ENCODE results near the gene PIM3. TPM values are rescaled to one million over a fixed set of nuclear protein-coding genes. Genes with fewer than 3 reads are reported as not detected.

The PIM3 gene
- total RNA-seq, 1 experiment from 2014 or later, result 58.2 TPM

DNA sequence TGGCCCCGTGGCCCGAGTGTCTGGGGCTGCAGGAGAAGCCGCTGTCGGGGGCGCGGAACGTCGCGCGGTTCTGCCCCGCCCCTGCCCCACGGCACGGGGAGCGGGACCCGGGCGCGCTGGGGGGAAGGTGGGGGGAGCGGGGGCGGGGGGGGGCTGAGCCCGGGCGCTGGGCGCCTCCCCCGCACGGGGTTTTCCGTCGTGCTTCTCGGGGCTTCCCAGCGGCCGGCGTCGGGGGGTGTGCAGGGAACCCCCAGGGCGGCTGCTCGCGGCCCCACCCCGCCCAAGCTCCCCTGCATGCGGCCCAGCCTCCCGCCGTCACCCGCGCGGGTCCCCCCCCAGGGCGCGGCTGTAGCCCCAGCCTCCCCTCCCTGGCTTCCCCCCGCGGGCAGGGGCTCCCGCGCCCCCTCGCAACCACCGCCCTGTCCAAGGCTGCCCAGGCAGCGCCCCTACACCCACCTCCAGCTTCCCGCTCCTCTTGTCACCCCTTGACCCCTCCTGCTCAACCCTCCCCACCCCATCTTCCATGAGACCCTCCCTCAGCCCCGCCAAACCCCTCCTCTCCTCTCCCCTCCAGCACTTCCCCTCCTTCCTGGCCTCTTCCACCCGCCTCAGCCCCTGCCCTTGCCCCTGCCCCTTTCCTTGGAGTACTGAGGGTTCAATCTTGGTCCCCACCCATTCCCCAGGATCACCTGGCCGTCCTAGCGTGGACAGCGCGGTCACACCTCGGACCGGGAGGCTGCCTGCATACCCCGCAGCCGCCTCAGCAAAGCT lies 50.3 kb downstream of the PIM3 start:
- intact Hi-C loops (cut with micrococcal nuclease; ENCODE audit: unreplicated experiment) (no loop called here), in situ Hi-C loops (cut with HindIII; ENCODE audit: low pct_unique_long_range_greater_than_20kb, low sequenced_read_pairs) (no loop called here)
- BruUV-seq (replicated peaks), result no TSS peak
- H3K4me1 ChIP-seq (ENCODE audit: control insufficient read depth, insufficient read depth, low read length), result peaks cover 36% of the 10 kb centered on the region
- no peaks in the 10 kb centered on the region for H3K9me3 ChIP-seq (ENCODE audit: control insufficient read depth, insufficient read depth, low read depth, low read length)
- no peak overlapping the region for H3K27ac ChIP-seq (ENCODE audit: low read length)
- DNase-seq (ENCODE audit: low read depth, low spot score) (no peak), ATAC-seq (no peak)
- no peaks in the 10 kb centered on the region for H3K36me3 ChIP-seq (ENCODE audit: control insufficient read depth, insufficient read depth, low read length)
- H3K4me3 ChIP-seq (ENCODE audit: low read depth in 2 of 2, low read length in 2 of 2), result no peak overlapping the region
- POLR2A ChIA-PET, result no interaction called here
- no peaks in the 10 kb centered on the region for H3K27me3 ChIP-seq (ENCODE audit: control insufficient read depth, insufficient read depth, low read length)
- CTCF ChIA-PET, result no interaction called here
- TF ChIP-seq POLR2AphosphoS5 (IDR thresholded peaks at IDR 0.05; ENCODE audit: low read depth, low read length), result no peak
- no peak for TF ChIP-seq TCF7L2 (IDR thresholded peaks at IDR 0.05; ENCODE audit: low read depth, low read length)
- no peak for TF ChIP-seq SIN3A (IDR thresholded peaks at IDR 0.05; ENCODE audit: borderline replicate concordance, insufficient read depth, low read depth, low read length)
- TF ChIP-seq, protein P1, sequence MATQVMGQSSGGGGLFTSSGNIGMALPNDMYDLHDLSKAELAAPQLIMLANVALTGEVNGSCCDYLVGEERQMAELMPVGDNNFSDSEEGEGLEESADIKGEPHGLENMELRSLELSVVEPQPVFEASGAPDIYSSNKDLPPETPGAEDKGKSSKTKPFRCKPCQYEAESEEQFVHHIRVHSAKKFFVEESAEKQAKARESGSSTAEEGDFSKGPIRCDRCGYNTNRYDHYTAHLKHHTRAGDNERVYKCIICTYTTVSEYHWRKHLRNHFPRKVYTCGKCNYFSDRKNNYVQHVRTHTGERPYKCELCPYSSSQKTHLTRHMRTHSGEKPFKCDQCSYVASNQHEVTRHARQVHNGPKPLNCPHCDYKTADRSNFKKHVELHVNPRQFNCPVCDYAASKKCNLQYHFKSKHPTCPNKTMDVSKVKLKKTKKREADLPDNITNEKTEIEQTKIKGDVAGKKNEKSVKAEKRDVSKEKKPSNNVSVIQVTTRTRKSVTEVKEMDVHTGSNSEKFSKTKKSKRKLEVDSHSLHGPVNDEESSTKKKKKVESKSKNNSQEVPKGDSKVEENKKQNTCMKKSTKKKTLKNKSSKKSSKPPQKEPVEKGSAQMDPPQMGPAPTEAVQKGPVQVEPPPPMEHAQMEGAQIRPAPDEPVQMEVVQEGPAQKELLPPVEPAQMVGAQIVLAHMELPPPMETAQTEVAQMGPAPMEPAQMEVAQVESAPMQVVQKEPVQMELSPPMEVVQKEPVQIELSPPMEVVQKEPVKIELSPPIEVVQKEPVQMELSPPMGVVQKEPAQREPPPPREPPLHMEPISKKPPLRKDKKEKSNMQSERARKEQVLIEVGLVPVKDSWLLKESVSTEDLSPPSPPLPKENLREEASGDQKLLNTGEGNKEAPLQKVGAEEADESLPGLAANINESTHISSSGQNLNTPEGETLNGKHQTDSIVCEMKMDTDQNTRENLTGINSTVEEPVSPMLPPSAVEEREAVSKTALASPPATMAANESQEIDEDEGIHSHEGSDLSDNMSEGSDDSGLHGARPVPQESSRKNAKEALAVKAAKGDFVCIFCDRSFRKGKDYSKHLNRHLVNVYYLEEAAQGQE (IDR thresholded peaks at IDR 0.05; ENCODE audit: insufficient read depth in 1 of 2, low read depth in 2 of 2, low read length in 1 of 2), result no peak
- TF ChIP-seq, protein P2, sequence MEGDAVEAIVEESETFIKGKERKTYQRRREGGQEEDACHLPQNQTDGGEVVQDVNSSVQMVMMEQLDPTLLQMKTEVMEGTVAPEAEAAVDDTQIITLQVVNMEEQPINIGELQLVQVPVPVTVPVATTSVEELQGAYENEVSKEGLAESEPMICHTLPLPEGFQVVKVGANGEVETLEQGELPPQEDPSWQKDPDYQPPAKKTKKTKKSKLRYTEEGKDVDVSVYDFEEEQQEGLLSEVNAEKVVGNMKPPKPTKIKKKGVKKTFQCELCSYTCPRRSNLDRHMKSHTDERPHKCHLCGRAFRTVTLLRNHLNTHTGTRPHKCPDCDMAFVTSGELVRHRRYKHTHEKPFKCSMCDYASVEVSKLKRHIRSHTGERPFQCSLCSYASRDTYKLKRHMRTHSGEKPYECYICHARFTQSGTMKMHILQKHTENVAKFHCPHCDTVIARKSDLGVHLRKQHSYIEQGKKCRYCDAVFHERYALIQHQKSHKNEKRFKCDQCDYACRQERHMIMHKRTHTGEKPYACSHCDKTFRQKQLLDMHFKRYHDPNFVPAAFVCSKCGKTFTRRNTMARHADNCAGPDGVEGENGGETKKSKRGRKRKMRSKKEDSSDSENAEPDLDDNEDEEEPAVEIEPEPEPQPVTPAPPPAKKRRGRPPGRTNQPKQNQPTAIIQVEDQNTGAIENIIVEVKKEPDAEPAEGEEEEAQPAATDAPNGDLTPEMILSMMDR (IDR thresholded peaks at IDR 0.05), result no peak

DNA sequence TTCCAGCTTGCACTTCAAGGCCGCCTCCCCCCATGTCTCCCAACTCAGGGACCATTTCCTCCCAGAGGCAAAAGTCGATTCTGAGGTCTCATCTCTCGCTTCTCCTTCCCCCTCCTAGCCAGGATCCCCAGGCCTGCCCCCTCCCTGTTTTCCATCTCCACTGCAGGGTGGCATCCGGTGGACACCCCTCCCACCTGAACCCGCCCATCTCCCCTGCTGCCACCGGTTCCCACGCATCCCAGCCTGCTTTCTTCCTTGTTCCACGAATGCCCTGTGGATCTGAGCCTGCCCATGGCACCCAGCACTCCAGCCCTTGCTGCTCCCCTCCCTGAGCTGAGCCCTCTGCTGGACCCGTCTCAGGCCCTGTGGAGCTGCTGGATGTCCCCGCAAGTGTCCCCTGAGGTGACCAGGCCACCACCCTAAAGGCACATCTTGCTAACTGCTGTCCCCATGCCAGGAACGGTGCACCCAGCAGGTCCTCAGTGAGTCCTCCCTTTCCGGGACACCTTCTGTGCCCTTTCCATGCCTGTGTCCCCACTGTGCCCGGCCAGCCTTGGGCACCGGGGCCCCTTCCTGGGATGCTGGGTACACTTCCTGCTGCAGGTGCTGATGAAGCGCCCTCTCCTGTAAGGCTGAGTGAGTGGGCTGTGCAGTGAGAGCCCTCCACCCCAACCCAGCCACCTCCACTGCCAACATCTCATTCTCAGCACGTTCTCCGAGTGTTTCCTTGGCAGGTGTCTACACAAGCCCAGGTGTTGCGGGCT lies 51.1 kb downstream of the PIM3 start:
- BruUV-seq (replicated peaks), result no TSS peak
- no peak for ATAC-seq
- Histone ChIP-seq H3K36me3 (ENCODE audit: control insufficient read depth, insufficient read depth, low read length) (no peaks in the 10 kb centered on the region), H3K27ac (ENCODE audit: low read length) (no peak overlapping the region), H3K27me3 (ENCODE audit: control insufficient read depth, insufficient read depth, low read length) (no peaks in the 10 kb centered on the region), H3K4me3 (ENCODE audit: low read depth in 2 of 2, low read length in 2 of 2) (peak overlapping the region in 1 of 2 experiments; percentile 20; a peak in 2 of 4 replicates), H3K4me1 (ENCODE audit: control insufficient read depth, insufficient read depth, low read length) (peaks cover 32% of the 10 kb centered on the region), H3K9me3 (ENCODE audit: control insufficient read depth, insufficient read depth, low read depth, low read length) (no peaks in the 10 kb centered on the region)
- TF ChIP-seq POLR2AphosphoS5 (IDR thresholded peaks at IDR 0.05; ENCODE audit: low read depth, low read length) (no peak), SIN3A (IDR thresholded peaks at IDR 0.05; ENCODE audit: borderline replicate concordance, insufficient read depth, low read depth, low read length) (no peak), TCF7L2 (IDR thresholded peaks at IDR 0.05; ENCODE audit: low read depth, low read length) (no peak)
- TF ChIP-seq, protein P2 (IDR thresholded peaks at IDR 0.05), result no peak
- TF ChIP-seq, protein P1 (IDR thresholded peaks at IDR 0.05; ENCODE audit: insufficient read depth in 1 of 2, low read depth in 2 of 2, low read length in 1 of 2), result no peak
- ChIA-PET POLR2A (no interaction called here), CTCF (no interaction called here)
- DNase-seq (ENCODE audit: low read depth, low spot score), result no peak
- in situ Hi-C loops (cut with HindIII; ENCODE audit: low pct_unique_long_range_greater_than_20kb, low sequenced_read_pairs), result no loop called here
- intact Hi-C loops (cut with micrococcal nuclease; ENCODE audit: unreplicated experiment), result no loop called here
